HG02970 (cell line): ENCODE measurements around the gene EHD4.

Experiments used
- ATAC-seq: cut with Tn5 transposase; IDR thresholded peaks from one replicate; pipeline ENCODE4 v1.9.1; 2021; ENCODE audit warnings: mild to moderate bottlenecking, moderate library complexity, moderate number of reproducible peaks; ENCODE audit not compliant: unreplicated experiment, low FRiP score

EHD4 gene

DNA sequence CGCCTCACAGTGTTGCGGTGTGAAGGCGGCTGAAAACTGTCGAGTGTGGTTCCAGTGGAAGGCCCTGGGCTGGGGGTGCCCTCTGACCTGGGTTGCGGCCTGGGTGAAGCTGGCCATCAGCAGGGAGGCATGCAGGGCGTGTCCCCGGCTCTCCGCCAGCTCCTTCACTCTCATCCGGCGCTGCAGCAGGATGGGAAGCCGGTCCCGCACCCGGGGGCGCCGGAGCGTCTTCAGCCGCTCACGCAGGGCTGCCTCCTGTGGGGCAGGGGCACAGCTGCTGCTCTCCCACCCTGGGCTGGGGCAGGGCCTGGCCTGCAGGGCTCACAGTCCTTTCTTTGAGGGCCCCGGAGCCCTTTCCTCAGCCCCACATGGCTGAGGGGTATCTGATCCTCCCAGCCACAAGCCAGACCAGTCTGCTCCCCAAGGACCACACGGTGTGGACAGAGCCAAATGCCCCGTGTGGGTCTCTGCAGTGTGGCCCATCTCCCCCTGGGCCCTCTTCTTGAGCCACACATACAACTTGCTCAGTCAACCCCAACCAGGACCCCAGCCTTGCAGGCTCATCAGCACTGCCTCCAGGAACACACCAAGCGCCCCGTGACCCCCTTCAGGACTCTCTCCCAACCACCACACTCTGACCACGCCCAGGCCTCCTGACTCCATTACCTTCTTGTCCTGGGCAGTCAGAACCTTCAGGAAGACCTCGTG, 105.3 kb downstream of the EHD4 start:
- no peak for ATAC-seq

DNA sequence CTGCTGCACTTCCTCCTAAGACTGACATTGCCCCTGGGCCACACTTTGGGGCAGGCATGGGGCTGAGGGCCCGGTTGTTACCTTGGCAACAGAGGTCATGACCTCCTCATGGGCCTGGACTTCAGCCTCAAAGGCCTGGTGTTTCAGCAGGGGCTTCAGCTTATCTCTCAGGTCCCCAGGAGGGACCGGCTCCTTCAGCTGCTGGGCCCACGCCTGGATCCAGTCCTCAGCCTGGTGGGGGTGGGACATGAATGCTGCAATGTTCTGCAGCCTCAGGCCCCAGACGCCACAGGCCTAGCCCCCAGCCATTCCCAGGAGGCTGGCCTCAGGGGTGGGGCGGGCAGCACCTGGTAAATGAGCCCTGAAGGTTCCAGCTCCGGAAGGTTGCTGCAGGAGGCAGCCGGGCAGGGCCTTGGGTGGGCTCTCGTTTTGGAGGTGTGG, 106.1 kb downstream of the EHD4 start:
- ATAC-seq, result no peak

DNA sequence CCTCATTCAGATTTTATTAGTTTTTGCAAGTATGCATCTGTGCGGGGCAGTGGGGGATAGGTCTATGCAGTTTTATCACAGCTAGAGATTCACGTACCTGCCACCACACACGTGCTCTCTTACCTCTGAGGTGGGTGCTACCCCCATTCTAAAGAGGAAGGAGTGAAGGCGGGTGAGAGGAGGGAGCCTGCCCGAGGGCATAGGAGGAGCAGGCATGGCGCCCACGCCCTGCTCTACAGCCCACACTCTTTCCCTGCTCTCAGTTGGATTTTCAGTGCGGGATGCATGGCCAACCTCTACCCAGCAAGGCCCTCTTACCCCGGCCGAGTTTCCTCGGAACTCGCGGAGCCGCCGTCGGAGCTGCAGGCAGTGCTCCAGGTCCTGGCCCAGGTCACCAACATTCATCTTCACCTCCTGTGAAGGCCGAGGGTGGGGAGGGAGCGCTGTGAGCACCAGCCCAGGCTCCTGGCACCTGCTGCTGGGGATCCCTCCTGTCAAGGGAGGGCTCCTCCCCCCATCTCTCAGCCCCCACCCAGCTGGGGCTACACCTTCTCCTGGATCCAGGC, 106.8 kb downstream of the EHD4 start:
- ATAC-seq, result no peak

DNA sequence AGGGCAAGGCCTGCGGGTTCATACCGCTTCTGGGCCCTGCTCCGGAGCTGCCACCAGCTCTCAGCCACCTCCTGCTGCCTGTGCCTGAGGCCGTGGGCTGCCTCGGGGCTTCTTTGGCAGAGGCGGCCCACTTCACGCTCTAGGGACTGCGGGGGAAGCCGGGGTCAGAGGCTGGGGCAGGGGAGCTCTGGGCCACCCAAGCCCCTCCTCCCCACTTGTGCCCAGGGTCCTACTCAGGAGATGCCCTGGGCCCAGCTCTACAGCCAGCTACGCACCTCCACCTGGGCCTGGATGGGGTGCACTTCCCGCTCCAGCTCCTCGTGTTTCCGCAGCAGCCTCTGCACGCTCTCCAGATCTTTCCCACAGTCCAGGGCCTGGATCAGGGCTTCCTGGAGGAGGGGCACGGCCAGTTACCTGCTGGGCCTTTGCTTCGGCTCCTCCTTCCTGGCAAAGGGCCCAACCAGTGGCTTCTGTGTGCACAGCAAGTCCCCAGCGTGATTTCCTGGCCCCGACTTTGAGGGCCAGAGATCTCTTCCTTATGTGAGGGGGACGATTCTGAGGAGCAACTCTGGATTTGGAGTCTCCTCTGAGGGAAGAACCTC, 109.7 kb downstream of the EHD4 start:
- ATAC-seq, result no peak

DNA sequence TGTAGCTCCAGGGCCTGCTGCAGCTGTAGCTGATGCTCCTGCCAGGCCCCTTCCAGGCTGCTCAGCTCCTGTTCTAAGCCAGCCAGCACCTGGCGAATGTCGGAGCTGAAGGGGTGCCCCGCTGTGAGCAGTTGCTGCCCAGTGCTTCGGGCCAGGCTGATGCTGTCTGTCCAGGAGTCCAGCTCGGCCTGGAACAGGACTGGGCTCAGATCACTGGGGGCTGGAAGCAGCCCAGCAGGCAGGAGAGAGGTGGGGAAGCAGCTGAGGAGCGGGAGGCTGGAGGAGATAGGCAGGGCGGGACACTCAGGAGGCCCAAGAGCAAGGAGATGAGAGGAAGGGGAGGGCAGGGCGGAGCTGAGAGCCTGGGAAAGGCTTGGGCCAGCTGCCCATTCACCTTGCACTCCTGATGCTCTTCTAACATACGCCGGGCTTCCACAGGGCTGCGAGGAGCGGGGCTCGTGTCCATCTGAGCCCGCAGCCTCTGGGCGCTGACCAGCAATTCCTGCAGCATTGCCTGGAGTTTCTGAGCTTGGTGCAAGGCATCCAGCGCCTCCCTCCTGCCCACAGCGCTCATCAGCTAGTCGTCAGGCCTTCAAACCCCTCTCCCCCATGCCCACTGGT, 110.5 kb downstream of the EHD4 start:
- ATAC-seq, result no peak

DNA sequence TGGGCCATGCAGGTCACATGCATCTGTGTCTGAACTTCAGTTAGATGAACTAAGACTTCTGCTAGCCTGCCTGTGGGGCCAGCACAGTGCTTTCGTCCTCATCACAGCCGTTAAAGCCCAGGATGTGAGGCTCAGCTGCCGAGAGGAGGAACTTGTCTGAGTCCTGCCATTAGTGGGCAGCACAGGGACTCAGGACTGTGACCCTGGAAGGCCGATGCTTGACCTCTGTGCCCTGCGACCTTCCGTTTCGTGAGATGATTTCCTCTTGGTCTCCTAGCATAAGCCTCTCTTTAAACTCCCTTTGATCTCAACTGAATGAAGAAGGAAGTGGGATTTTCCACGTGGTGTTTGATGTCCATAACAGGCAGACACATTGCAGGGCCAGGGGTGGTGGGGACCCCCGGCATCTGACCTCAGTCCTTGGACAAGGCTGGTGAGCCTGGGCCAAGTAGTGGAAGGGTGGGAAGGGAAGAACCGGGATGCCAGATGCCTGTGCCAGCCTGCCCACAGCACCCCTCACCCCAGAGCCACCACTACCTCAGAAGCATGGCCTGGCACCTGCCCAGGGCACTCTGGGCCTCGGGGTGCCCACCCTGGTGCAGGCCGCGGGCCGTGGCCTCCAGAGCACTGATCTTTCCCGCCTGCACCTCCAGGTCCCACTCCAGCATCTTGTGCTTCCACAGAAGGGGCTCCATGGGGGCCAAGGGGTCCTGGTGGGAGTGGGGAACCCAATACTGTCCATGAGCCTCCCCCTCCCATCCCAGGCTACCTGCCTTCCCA, 112.1 kb downstream of the EHD4 start:
- no peak for ATAC-seq

DNA sequence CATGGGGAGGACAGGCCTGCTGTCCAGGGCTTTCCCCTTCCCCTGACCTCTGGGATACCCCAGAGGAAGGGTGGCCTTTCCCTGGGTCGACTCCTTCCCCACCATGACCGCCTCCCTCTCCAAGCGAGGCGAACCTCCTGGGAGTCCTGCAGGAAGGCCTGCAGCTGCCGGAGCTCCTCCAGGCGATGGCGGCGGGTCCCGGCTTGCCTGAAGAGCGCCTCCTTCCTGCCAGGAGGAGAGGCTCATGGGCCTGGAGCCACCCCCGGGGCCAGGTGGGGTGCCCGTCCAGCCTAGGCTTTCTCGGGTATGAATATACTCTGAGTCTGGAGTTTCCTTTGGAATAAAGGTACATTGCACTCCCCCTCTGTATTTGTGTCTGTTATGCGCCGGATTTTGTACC, 113.6 kb downstream of the EHD4 start:
- ATAC-seq, result no peak

DNA sequence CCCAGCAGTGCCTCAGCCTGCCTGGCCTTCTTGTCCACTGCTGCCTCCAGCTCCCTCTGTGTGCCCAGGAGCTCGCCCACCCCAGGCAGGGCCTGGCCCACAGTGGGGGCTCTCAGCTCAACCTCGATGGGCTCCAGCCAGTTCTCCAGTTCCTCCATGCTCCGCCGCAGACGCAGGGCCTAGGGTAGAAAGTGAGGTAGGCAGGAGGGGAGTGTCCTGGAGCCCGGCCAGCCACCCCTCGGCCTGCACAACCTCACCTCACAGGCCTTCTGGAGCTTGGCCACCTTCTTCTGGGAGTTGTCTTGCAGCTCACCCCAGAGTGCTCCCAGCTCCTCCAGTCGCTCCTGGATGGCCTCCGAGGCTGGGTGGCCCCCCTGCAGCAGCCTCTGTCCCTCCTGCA, 115.0 kb downstream of the EHD4 start:
- ATAC-seq, result no peak

DNA sequence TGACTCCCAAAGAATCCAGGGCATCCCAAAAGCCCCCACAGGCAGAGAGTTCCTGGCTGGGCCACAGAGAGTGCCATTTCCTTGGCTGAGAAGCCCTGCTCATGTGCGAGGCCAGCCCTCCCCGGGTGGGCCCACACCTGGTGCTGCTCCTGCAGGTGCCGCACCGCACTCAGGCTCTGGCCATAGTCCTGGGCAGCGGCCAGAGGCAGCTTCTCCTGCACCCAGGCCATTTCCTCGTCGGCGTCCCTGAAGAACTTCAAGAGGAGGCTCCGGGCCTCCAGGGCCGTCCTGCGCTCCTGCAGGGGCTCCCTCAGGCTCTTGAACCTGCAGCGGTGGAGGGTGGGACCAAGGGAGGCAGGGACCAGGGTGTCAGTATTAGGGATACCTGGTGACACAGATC, 115.6 kb downstream of the EHD4 start:
- ATAC-seq, result no peak

DNA sequence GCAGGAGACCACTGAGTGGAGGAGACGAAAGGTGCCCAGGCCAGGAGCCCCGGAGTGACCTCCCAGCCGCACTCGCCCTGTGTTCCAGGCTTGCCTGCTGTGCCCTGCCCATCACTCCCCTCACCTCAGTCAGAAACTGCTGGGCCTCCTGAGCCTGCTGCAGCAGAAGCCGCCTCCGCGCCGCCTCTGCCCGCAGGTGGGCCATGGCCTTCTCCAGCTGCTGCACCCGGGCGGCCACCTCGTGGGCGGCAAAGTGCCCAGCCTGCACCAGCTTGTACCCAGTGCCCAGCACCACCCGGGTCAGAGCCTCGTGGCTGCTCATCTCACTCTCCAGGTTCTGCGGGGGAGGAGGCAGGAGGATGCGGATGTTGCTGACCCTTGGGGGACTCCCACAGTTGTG, 116.1 kb downstream of the EHD4 start:
- ATAC-seq, result no peak

DNA sequence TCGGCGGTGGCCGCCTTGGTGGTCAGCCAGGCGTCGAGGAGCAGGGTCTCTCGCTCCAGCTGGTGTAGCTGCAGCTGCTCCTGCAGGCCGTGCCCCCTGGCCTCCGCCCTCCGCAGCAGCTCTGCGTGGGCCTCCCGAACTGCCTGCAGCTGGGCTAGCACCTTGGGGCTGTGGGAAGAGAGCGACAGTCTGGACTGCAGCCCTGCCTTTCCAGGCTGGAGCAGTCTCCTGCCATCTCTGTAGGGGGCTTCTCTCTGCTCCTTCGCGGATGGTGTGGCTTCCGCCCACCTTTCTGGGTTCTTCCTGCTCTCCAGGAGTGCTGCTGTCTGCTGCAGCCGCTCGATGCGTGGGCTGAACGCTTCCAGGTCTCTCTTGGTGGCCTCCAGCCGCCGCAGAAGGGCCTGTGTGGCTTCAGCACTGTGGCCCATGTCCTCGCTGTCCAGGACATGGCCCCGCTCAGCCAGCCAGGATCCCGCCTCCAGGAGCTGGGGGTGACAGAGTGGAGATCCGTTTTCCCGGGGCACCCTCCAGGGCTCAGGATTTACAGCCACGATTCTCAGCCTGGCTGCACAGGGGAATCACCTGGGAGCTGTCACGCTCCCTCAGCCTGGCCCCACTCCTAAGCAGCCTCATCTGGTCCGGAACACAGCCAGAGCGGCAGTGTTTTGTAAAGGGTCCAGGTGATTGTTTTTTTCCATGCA, 116.9 kb downstream of the EHD4 start:
- no peak for ATAC-seq

DNA sequence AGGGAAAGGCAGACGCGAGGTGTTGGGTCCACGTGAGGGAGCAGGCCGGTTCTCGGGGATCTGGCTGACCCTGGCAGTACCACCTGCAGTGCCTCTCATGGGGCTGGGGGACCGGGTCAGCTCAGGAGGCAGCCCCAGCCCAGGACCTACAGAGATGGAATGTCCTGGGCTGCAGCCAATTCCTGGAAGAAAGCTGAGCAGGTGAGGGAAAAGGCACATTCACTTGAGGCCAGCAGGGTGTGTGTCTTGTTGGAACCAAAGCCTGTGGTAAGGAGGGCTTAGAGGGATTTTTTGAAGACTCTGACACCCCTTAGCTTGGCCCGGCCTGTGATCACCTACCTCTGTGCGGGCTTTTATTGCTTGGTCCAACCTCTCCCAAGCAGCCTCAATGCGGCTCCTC, 117.9 kb downstream of the EHD4 start:
- ATAC-seq, result no peak

DNA sequence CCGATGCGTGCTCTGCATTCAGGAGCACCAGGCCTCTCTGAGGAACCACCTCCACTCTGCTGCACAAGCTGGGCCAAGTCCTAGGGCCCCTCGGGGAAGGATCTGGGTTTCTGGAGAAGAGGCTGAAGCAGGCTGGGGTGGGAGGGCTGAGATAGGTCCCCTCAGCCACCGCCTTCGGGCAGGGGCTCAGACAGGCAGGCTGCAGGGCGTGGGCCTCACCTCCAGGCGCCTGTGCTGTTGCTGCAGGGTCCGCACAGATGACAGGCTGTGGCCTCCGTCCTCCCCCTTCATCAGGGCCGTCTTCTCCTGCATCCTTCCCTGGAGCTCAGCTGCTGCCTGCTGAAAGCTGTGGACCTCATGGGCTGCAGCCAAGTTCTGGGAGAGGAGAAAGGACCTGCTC, 118.5 kb downstream of the EHD4 start:
- no peak for ATAC-seq

DNA sequence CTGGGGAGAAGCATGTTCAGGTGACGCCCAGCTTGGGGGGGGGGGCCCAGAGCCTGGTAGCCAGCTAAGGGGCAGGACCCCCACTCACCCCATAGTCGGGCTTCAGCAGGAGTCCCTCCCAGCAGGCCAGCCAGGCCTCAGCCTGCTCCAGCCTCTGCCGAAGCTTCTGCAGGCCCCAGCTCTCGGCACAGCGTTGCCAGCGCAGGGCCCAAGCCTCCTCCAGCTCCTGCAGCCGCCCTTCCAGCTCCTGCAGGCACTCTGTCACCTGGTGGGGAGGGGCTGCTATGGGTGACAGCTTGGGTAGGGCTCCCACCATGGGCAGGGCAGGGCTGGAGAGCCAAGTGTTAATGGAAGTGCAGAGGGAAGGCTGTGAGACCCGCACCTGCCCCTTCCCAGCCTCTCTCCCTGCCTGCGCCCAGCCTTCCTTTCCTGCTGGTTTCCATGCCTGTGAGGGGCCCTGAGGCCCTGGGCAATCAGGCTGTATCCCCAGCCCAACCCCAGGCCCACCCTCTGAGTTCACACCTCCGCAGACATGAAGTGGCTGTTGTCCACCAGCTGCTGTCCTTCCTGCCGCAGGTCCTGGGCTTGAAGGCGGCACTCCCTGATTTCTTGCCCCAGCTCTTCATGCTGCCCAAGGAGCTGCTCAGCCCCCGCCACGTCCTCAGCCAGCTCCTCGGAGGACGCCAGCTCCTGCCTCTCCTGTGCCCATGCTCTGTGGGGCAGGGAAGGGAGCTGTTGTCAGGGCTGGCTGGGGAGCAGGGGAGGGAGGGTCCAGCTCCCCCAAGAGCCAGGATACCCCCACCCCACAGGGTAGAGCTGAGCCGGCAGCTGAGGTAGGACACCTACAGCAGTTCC, 119.4 kb downstream of the EHD4 start:
- no peak for ATAC-seq

DNA sequence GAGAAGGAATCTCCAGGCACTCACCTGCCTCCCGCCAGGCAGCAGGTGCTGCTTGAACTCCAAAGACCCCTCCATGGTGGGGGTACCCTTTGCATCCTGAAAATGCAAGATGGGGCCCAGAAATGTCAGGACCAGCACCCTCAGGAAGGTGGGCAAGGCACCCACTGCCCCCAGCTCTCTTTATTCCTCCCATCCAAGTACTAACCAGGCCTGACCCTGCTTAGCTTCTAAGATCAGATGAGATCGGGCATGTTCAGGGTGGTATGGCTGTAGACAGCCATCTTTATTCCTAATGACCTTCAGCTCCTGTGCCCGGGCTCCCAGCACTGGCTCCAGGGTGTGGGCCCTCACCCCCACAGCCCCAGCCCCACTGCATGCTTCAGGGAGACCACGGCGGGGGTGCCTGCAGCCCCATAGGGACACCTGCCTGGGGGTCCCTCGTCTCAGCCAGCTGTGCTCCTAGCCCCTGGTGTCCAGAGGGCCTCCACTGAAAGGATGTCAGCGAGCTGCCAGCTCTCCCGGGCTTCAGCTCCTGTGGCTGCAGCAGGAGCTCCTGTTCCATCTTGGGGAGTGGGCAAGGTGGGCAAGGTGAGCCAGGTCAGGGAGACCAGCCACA, 120.5 kb downstream of the EHD4 start:
- ATAC-seq, result no peak

DNA sequence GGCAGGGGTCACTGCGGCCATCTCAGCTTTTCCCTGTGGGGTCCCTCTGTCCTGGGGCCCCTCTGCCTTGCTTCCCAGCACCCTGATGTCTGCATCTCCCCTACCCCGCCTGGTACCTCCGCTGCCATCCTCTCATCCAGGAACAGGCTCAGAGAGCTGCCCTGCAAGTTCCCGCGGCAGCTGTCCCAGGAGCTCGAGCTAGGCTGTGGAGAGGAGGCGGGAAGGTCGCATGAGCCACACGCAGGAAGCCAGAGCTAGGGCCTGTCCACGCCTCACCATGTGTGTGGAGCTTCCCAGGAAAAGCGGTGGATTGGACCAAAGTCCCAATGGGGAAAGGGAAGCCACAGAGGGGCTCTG, 121.2 kb downstream of the EHD4 start:
- no peak for ATAC-seq

DNA sequence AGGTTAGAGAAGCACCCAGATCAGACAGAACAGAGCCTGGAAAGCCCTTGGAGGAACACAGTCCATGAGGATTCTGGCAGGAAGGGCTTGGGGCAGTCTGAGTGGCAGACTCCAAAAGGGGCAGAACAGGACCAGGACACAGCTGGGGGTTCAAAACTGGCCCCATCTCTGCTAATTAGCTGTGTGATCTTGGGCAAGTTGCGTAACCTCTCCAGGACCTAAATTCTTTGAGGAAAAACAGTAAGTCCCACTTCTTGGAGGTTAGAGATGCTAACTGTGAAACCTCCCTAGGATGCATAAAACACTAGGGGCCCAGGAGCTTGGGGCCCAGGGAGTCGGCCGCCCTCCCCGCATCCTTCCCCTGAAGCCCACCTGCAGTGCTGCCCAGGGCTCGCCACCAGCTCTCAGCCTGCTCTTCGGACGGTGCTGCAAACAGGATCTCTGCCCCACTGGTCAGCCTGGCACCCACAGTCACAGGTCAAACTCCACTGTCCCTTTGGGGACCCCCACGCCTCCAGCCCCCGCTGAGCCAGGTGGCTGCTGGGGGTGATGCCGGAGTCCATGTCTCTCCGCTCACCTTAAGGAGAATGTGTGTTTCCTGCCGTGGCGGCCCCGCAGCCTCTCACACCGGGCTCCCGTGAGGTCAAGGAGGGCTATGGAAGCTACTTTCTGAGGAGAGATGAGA, 121.7 kb downstream of the EHD4 start:
- no peak for ATAC-seq

DNA sequence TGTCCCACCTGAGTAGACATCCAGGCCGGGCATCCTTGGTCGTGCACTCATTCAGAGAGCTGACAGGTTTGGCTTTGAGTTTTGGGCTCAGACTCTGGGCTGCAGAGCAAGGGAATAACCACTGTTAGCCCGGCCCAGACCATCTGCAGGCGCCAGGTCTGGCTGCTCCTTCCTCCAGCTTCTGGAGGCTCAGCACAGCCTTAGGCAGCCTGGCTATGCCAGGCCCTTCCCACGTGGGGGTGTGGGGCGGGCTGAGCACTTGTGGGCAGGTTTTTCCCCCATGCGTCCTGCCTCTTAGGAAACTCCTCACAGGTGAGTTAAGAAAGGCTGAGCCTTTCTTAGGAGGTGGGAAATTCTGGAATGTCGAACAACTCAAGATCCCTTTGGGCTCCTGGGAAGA, 122.5 kb downstream of the EHD4 start:
- no peak for ATAC-seq

DNA sequence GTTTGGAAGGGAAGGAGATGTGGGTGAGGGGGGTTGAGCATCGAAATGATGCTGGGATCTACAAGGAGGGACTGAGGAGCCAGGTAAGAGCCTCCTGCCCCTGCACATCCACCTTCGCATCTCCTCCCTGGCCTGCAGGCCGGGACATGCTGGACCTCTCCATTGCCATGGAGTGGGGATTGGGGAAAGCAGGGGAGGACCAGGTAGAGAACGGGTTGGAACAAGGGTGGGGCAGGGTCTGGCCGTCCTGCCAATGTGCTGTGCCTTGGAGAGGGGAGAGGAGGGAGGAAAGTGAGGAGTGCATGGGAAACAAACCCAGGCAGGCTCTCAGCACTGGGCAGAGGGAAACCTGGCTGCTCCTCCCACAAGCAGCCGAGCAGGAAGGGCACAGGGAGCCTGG, 123.2 kb downstream of the EHD4 start:
- ATAC-seq, result no peak
